Measurements from ENCODE around the gene DCAKD.

Gene DCAKD

GRCh38 chr17:45004388-45004787 lies 47.0 kb downstream of the DCAKD start:
- no peak for ATAC-seq
- TF ChIP-seq ZNF565 (CRISPR knock-in tag; conservative IDR thresholded peaks at IDR 0.05; ENCODE audit: low read depth), result no peak
- no peak for TF ChIP-seq ARNTL (CRISPR knock-in tag; IDR thresholded peaks at IDR 0.05; ENCODE audit: borderline replicate concordance, low read depth)
- no peak for TF ChIP-seq ESRRG (CRISPR knock-in tag; IDR thresholded peaks at IDR 0.05)
- TF ChIP-seq, protein P1, sequence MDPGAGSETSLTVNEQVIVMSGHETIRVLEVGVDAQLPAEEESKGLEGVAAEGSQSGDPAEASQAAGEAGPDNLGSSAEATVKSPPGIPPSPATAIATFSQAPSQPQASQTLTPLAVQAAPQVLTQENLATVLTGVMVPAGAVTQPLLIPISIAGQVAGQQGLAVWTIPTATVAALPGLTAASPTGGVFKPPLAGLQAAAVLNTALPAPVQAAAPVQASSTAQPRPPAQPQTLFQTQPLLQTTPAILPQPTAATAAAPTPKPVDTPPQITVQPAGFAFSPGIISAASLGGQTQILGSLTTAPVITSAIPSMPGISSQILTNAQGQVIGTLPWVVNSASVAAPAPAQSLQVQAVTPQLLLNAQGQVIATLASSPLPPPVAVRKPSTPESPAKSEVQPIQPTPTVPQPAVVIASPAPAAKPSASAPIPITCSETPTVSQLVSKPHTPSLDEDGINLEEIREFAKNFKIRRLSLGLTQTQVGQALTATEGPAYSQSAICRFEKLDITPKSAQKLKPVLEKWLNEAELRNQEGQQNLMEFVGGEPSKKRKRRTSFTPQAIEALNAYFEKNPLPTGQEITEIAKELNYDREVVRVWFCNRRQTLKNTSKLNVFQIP (CRISPR knock-in tag; IDR thresholded peaks at IDR 0.05; ENCODE audit: borderline replicate concordance, low read depth), result no peak
- TF ChIP-seq, protein P2, sequence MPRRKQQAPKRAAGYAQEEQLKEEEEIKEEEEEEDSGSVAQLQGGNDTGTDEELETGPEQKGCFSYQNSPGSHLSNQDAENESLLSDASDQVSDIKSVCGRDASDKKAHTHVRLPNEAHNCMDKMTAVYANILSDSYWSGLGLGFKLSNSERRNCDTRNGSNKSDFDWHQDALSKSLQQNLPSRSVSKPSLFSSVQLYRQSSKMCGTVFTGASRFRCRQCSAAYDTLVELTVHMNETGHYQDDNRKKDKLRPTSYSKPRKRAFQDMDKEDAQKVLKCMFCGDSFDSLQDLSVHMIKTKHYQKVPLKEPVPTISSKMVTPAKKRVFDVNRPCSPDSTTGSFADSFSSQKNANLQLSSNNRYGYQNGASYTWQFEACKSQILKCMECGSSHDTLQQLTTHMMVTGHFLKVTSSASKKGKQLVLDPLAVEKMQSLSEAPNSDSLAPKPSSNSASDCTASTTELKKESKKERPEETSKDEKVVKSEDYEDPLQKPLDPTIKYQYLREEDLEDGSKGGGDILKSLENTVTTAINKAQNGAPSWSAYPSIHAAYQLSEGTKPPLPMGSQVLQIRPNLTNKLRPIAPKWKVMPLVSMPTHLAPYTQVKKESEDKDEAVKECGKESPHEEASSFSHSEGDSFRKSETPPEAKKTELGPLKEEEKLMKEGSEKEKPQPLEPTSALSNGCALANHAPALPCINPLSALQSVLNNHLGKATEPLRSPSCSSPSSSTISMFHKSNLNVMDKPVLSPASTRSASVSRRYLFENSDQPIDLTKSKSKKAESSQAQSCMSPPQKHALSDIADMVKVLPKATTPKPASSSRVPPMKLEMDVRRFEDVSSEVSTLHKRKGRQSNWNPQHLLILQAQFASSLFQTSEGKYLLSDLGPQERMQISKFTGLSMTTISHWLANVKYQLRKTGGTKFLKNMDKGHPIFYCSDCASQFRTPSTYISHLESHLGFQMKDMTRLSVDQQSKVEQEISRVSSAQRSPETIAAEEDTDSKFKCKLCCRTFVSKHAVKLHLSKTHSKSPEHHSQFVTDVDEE (CRISPR knock-in tag; IDR thresholded peaks at IDR 0.05), result no peak
- TF ChIP-seq, protein P3, sequence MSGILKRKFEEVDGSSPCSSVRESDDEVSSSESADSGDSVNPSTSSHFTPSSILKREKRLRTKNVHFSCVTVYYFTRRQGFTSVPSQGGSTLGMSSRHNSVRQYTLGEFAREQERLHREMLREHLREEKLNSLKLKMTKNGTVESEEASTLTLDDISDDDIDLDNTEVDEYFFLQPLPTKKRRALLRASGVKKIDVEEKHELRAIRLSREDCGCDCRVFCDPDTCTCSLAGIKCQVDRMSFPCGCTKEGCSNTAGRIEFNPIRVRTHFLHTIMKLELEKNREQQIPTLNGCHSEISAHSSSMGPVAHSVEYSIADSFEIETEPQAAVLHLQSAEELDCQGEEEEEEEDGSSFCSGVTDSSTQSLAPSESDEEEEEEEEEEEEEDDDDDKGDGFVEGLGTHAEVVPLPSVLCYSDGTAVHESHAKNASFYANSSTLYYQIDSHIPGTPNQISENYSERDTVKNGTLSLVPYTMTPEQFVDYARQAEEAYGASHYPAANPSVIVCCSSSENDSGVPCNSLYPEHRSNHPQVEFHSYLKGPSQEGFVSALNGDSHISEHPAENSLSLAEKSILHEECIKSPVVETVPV (CRISPR knock-in tag; IDR thresholded peaks at IDR 0.05), result no peak
- TF ChIP-seq ZNF8 (CRISPR knock-in tag; IDR thresholded peaks at IDR 0.05), result no peak
- TF ChIP-seq, protein P4, sequence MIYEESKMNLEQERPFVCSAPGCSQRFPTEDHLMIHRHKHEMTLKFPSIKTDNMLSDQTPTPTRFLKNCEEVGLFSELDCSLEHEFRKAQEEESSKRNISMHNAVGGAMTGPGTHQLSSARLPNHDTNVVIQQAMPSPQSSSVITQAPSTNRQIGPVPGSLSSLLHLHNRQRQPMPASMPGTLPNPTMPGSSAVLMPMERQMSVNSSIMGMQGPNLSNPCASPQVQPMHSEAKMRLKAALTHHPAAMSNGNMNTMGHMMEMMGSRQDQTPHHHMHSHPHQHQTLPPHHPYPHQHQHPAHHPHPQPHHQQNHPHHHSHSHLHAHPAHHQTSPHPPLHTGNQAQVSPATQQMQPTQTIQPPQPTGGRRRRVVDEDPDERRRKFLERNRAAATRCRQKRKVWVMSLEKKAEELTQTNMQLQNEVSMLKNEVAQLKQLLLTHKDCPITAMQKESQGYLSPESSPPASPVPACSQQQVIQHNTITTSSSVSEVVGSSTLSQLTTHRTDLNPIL (CRISPR knock-in tag; IDR thresholded peaks at IDR 0.05; ENCODE audit: low read depth), result no peak
- no peak for TF ChIP-seq OSR1 (CRISPR knock-in tag; IDR thresholded peaks at IDR 0.05)

- TF ChIP-seq ZC3H10 (CRISPR knock-in tag; IDR thresholded peaks at IDR 0.05) (no peak), ISL1 (CRISPR knock-in tag; IDR thresholded peaks at IDR 0.05) (no peak), RARB (CRISPR knock-in tag; IDR thresholded peaks at IDR 0.05) (no peak), TOX (CRISPR knock-in tag; IDR thresholded peaks at IDR 0.05; ENCODE audit: borderline replicate concordance) (no peak), BACH2 (CRISPR knock-in tag; IDR thresholded peaks at IDR 0.05; ENCODE audit: borderline replicate concordance) (no peak), GLIS3 (CRISPR knock-in tag; IDR thresholded peaks at IDR 0.05) (no peak), ZFP30 (CRISPR knock-in tag; IDR thresholded peaks at IDR 0.05) (no peak), SNAI2 (CRISPR knock-in tag; IDR thresholded peaks at IDR 0.05) (no peak)
- TF ChIP-seq, protein P2 (CRISPR knock-in tag; IDR thresholded peaks at IDR 0.05), result no peak
- TF ChIP-seq, protein P4 (CRISPR knock-in tag; IDR thresholded peaks at IDR 0.05; ENCODE audit: low read depth), result no peak
- ATAC-seq, result no peak
These were observed 47.6 kb downstream of the DCAKD start for GRCh38 chr17:45003877-45004276.

GRCh38 chr17:45001310-45001709 lies 50.1 kb downstream of the DCAKD start:
- TF ChIP-seq ZFP30 (CRISPR knock-in tag; IDR thresholded peaks at IDR 0.05) (no peak), TOX (CRISPR knock-in tag; IDR thresholded peaks at IDR 0.05; ENCODE audit: borderline replicate concordance) (no peak), SNAI2 (CRISPR knock-in tag; IDR thresholded peaks at IDR 0.05) (no peak), ARNTL (CRISPR knock-in tag; IDR thresholded peaks at IDR 0.05; ENCODE audit: borderline replicate concordance, low read depth) (no peak), BACH2 (CRISPR knock-in tag; IDR thresholded peaks at IDR 0.05; ENCODE audit: borderline replicate concordance) (no peak)
- ATAC-seq, result no peak

All from SK-N-SH treated with all-trans-retinoic acid at 6 μM for 48 hours (cell line).